ENCODE data around the gene RGS3.

- TF ChIP-seq, protein P1, sequence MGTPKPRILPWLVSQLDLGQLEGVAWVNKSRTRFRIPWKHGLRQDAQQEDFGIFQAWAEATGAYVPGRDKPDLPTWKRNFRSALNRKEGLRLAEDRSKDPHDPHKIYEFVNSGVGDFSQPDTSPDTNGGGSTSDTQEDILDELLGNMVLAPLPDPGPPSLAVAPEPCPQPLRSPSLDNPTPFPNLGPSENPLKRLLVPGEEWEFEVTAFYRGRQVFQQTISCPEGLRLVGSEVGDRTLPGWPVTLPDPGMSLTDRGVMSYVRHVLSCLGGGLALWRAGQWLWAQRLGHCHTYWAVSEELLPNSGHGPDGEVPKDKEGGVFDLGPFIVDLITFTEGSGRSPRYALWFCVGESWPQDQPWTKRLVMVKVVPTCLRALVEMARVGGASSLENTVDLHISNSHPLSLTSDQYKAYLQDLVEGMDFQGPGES (IDR thresholded peaks at IDR 0.05), result no peak
- TF ChIP-seq, protein P2, sequence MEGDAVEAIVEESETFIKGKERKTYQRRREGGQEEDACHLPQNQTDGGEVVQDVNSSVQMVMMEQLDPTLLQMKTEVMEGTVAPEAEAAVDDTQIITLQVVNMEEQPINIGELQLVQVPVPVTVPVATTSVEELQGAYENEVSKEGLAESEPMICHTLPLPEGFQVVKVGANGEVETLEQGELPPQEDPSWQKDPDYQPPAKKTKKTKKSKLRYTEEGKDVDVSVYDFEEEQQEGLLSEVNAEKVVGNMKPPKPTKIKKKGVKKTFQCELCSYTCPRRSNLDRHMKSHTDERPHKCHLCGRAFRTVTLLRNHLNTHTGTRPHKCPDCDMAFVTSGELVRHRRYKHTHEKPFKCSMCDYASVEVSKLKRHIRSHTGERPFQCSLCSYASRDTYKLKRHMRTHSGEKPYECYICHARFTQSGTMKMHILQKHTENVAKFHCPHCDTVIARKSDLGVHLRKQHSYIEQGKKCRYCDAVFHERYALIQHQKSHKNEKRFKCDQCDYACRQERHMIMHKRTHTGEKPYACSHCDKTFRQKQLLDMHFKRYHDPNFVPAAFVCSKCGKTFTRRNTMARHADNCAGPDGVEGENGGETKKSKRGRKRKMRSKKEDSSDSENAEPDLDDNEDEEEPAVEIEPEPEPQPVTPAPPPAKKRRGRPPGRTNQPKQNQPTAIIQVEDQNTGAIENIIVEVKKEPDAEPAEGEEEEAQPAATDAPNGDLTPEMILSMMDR (IDR thresholded peaks at IDR 0.05 in 2 of 3, conservative IDR thresholded peaks at IDR 0.05 in 1 of 3; ENCODE audit: control insufficient read depth in 2 of 3, extremely low read depth in 1 of 3, insufficient read depth in 1 of 3, low read depth in 3 of 3, low read length in 3 of 3), result no peak
- TF ChIP-seq CHD1 (IDR thresholded peaks at IDR 0.05; ENCODE audit: low read depth, low read length) (no peak), POLR2A (IDR thresholded peaks at IDR 0.05; ENCODE audit: low read depth, low read length) (no peak), MYC (IDR thresholded peaks at IDR 0.05; ENCODE audit: insufficient read depth, insufficient read length, insufficient replicate concordance, low read length, severe bottlenecking) (no peak), PKNOX1 (IDR thresholded peaks at IDR 0.05) (no peak), USF2 (IDR thresholded peaks at IDR 0.05; ENCODE audit: borderline replicate concordance, low read depth, low read length) (no peak), MEF2B (IDR thresholded peaks at IDR 0.05; ENCODE audit: partially characterized antibody, poor library complexity, severe bottlenecking) (no peak), BCL3 (IDR thresholded peaks at IDR 0.05; ENCODE audit: borderline replicate concordance, insufficient read depth, low read depth, low read length, poor library complexity, severe bottlenecking) (no peak), SMC3 (IDR thresholded peaks at IDR 0.05; ENCODE audit: borderline replicate concordance, low read length) (no peak), SPI1 (IDR thresholded peaks at IDR 0.05; ENCODE audit: borderline replicate concordance, insufficient read depth, low read depth, low read length) (no peak), YY1 (IDR thresholded peaks at IDR 0.05; ENCODE audit: low read depth, low read length) (no peak), SUZ12 (IDR thresholded peaks at IDR 0.05; ENCODE audit: unreplicated experiment) (no peak)
Measured at GRCh38 chr9:113558632-113559502, 95.3 kb downstream of the RGS3 start.

All from GM12878 (cell line).